ENCODE data around the gene ERCC1. TPM values are rescaled to one million over a fixed set of nuclear protein-coding genes. Genes with fewer than 3 reads are reported as not detected.

Gene ERCC1
- polyA plus RNA-seq, 2 of the 4 experiments (the other 2 are of a cell fraction), result 81.7 to 93.0 TPM

- TF ChIP-seq ELK1 (IDR thresholded peaks at IDR 0.05; ENCODE audit: low read depth, low read length) (peak; percentile 86; the same call in 1 of the 2 replicates), GATA3 (IDR thresholded peaks at IDR 0.05; ENCODE audit: borderline replicate concordance) (peak; percentile 75; the same call in 1 of the 2 replicates), ESRRA (IDR thresholded peaks at IDR 0.05; ENCODE audit: borderline replicate concordance, low read length) (no peak), RFX5 (IDR thresholded peaks at IDR 0.05) (peak; percentile 79; the same call in 1 of the 2 replicates), ATOH8 (CRISPR knock-in tag; IDR thresholded peaks at IDR 0.05; ENCODE audit: low read depth) (peak; percentile 17; the same call in 1 of the 2 replicates), MYC (IDR thresholded peaks at IDR 0.05; ENCODE audit: borderline replicate concordance, low read length) (peak; percentile 37; the same call in 1 of the 2 replicates), JUN (IDR thresholded peaks at IDR 0.05) (peak; percentile 42 to 49; a peak in 1 of 5 replicates), FOSL2 (IDR thresholded peaks at IDR 0.05) (no peak), FOSL2 (CRISPR knock-in tag; IDR thresholded peaks at IDR 0.05) (peak; percentile 67), TFCP2L1 (CRISPR knock-in tag; IDR thresholded peaks at IDR 0.05) (no peak), MAZ (IDR thresholded peaks at IDR 0.05; ENCODE audit: borderline replicate concordance, low read depth, low read length) (no peak; the same call in 1 of the 2 replicates), NR3C1 (IDR thresholded peaks at IDR 0.05) (no peak), FOSB (CRISPR knock-in tag; IDR thresholded peaks at IDR 0.05) (no peak; the same call in 1 of the 2 replicates), ZSCAN20 (CRISPR knock-in tag; IDR thresholded peaks at IDR 0.05) (0 out of 2 replicates have a peak, but pooled peaks have one; percentile 26), EHMT2 (IDR thresholded peaks at IDR 0.05; ENCODE audit: low read depth) (no peak), RARB (CRISPR knock-in tag; IDR thresholded peaks at IDR 0.05) (no peak; the same call in 1 of the 2 replicates), CHD2 (IDR thresholded peaks at IDR 0.05; ENCODE audit: low read length, partially characterized antibody) (peak; percentile 10), POLR2A (IDR thresholded peaks at IDR 0.05; ENCODE audit: low read length) (peak; percentile 62), SMC3 (IDR thresholded peaks at IDR 0.05) (no peak), BCL3 (IDR thresholded peaks at IDR 0.05) (peak; percentile 51; the same call in 1 of the 3 replicates), JUNB (IDR thresholded peaks at IDR 0.05) (no peak), ZFP36 (IDR thresholded peaks at IDR 0.05; ENCODE audit: borderline replicate concordance, partially characterized antibody) (peak; percentile 76), RCOR1 (IDR thresholded peaks at IDR 0.05; ENCODE audit: low read depth, low read length) (no peak)
- TF ChIP-seq, protein P1, sequence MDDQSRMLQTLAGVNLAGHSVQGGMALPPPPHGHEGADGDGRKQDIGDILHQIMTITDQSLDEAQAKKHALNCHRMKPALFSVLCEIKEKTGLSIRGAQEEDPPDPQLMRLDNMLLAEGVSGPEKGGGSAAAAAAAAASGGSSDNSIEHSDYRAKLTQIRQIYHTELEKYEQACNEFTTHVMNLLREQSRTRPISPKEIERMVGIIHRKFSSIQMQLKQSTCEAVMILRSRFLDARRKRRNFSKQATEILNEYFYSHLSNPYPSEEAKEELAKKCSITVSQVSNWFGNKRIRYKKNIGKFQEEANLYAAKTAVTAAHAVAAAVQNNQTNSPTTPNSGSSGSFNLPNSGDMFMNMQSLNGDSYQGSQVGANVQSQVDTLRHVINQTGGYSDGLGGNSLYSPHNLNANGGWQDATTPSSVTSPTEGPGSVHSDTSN (IDR thresholded peaks at IDR 0.05), result peak; percentile 89
- TF ChIP-seq, protein P2, sequence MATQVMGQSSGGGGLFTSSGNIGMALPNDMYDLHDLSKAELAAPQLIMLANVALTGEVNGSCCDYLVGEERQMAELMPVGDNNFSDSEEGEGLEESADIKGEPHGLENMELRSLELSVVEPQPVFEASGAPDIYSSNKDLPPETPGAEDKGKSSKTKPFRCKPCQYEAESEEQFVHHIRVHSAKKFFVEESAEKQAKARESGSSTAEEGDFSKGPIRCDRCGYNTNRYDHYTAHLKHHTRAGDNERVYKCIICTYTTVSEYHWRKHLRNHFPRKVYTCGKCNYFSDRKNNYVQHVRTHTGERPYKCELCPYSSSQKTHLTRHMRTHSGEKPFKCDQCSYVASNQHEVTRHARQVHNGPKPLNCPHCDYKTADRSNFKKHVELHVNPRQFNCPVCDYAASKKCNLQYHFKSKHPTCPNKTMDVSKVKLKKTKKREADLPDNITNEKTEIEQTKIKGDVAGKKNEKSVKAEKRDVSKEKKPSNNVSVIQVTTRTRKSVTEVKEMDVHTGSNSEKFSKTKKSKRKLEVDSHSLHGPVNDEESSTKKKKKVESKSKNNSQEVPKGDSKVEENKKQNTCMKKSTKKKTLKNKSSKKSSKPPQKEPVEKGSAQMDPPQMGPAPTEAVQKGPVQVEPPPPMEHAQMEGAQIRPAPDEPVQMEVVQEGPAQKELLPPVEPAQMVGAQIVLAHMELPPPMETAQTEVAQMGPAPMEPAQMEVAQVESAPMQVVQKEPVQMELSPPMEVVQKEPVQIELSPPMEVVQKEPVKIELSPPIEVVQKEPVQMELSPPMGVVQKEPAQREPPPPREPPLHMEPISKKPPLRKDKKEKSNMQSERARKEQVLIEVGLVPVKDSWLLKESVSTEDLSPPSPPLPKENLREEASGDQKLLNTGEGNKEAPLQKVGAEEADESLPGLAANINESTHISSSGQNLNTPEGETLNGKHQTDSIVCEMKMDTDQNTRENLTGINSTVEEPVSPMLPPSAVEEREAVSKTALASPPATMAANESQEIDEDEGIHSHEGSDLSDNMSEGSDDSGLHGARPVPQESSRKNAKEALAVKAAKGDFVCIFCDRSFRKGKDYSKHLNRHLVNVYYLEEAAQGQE (IDR thresholded peaks at IDR 0.05), result peak; percentile 46; the same call in 1 of the 2 replicates
Observed at GRCh38 chr19:45467456-45468158, 43.9 kb upstream of the ERCC1 start, which contains the start of gene FOSB (continued).

Measured in A549 (cell line).